Heart right ventricle (tissue), 16 donors: ENCODE data around the gene ALDH1L1. TPM values are rescaled to one million over a fixed set of nuclear protein-coding genes. Genes with fewer than 3 reads are reported as not detected.

Experiments used
- ATAC-seq, 8 donors: fragments of 200-7000 bp; cut with Tn5 transposase; one replicate each; pipeline ENCODE4 v1.9.1; 2020; ENCODE audit warnings: mild to moderate bottlenecking in 8 of 8, moderate library complexity in 8 of 8, moderate number of reproducible peaks in 1 of 8
- DNase-seq, 2 donors: peaks; one replicate each; pipeline ENCODE4 v3.0.0-alpha.2; 2020
- H3K27ac ChIP-seq, 10 donors: fragments of 200-600 bp; sonication (generic) in 2 of 10; one replicate each; pipeline versions ENCODE4 v1.5.0 to v1.8.0; 2020 to 2022; ENCODE audit warnings: mild to moderate bottlenecking in 3 of 10
- H3K27me3 ChIP-seq, 7 donors: fragments of 200-600 bp; one replicate each; pipeline ENCODE4 v1.8.0; 2021 to 2022; ENCODE audit warnings: mild to moderate bottlenecking in 2 of 7
- H3K36me3 ChIP-seq, 9 donors: fragments of 200-600 bp; sonication (generic) in 1 of 9; one replicate each; pipeline versions ENCODE4 v1.5.0 to v1.8.0; 2020 to 2022; ENCODE audit warnings: mild to moderate bottlenecking in 2 of 9
- H3K4me1 ChIP-seq, 9 donors: fragments of 200-600 bp; sonication (generic) in 1 of 9; one replicate each; pipeline versions ENCODE4 v1.5.0 to v1.8.0; 2020 to 2022; ENCODE audit warnings: mild to moderate bottlenecking in 4 of 9
- H3K4me3 ChIP-seq, 10 donors: fragments of 200-600 bp; sonication (generic) in 2 of 10; one replicate each; pipeline versions ENCODE4 v1.5.0 to v1.8.0; 2020 to 2022; ENCODE audit warnings: mild to moderate bottlenecking in 7 of 10, moderate library complexity in 2 of 10
- H3K9me3 ChIP-seq, 11 donors: fragments of 200-600 bp in 10 of 11; sonication (generic) in 2 of 11; one replicate each; pipeline versions ENCODE4 v1.5.0 to v1.8.0; 2013 to 2022; ENCODE audit warnings: mild to moderate bottlenecking in 2 of 11, control low read depth in 1 of 11, moderate library complexity in 1 of 11
- WGBS, 2 donors: extraction: QIAGEN DNeasy Blood & Tissue Kit; methylation state at CpG; one replicate each; pipeline ENCODE4 v1.1.7; 2013; ENCODE audit warnings: inconsistent platforms in 1 of 2; 5-methylcytosine and 5-hydroxymethylcytosine counted together
- intact Hi-C, 10 donors: fragments of 100-400 bp; cut with DNase I; formaldehyde crosslinking; loops; one replicate each; pipeline versions ENCODE4 v1.11.1 to v1.14.2; 2022
- polyA plus RNA-seq, 2 donors: library from polyadenylated mRNA; stranded (reverse); fragments of 200-250 nt; gene quantifications; one replicate each; pipeline ENCODE4 v1.2.3, GENCODE V29; 2013
- total RNA-seq, 10 donors: library from RNA; stranded (reverse); fragmentation: NEBNext Ultra II Directional in 3 of 10; extraction: Animal tissue kit (Norgen Biotek cat#: 25700) in 3 of 10; gene quantifications; one replicate each; pipeline versions ENCODE4 v1.2.1 to v1.2.4, GENCODE V29; 2021 to 2023
- TF ChIP-seq, protein P1 (sequence below), 9 donors: fragments of 200-600 bp; sonication (generic) in 2 of 9; IDR thresholded peaks; one replicate each; pipeline versions ENCODE4 v1.5.0 to v1.8.0; 2021 to 2022; ENCODE audit warnings: antibody characterized with exemption in 9 of 9, mild to moderate bottlenecking in 5 of 9, moderate library complexity in 1 of 9
- donor health status: Arrhythmogenic right ventricular cardiomyopathy.
- donor health status: ischemic (EF 13 %, LVEDD 7.1; RV severe dilation, severe dysfunction).
- donor health status: healthy with polysubstance abuse.
- donor health status: DM: no; HTN: yes; CAD: no.
- donor health status: DM: no; HTN: no; CAD: no.
- donor health status: ischemic (EF 25% LVEDD 6.9; RV normal size, moderate dysfunction).
- donor health status: ischemic (EF 25% LVEDD 5.7; RV mildly dilated, moderate dysfunction).
- donor health status: healthy.
- donor health status: DM: yes; HTN: yes; CAD: no.
- donor health status: Ischemic cardiomyopathy.
- donor health status: ischemic (EF 35%, LVEDD 5.7; RV mildly dilated, moderate dysfunction).
- donor health status: nonischemic (EF 11% LVEDD 7.7; RV severe dilation, severe dysfunction).
- donor health status: DM: yes; HTN: yes; CAD: no.
- donor health status: PGD.
- donor health status: ischemic (EF 29% LVEDD 5.4; RV normal size, mild dysfunction).
- donor health status: nonischemic (EF 23%, LVEDD 6.1; RV moderate dilation, normal function).

ALDH1L1 gene
- total and polyA plus RNA-seq, 12 donors, result 14.9 to 45.9 (median 31.7) TPM

DNA sequence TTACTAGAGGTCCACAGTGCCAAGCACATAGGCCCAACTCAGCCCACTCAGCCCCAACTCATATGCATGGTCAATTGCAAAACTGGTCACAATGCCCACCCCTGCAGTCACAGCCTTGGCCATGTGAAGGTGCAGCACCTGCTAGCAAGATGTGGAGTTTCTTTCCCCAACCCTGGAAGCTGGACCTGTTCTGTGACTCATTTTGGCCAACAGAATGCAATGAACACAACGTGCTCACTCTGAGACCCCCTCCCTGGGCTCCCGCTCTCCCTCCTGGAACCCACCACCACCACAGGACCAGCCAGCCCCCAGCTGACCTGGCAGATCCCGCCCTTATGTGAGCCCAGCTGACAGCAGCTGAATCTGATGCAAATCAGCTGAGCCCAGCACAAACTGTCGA lies 34.4 kb downstream of the ALDH1L1 start:
- intact Hi-C loops, result no loop called here
- Histone ChIP-seq H3K27ac (no peak overlapping the region), H3K27me3 (peaks cover 0 to 13% (median 0%) of the 10 kb centered on the region in 7 donors), H3K36me3 (no peaks in the 10 kb centered on the region), H3K9me3 (no peaks in the 10 kb centered on the region), H3K4me1 (no peaks in the 10 kb centered on the region), H3K4me3 (no peak overlapping the region)
- no peak for ATAC-seq
- TF ChIP-seq, protein P1, sequence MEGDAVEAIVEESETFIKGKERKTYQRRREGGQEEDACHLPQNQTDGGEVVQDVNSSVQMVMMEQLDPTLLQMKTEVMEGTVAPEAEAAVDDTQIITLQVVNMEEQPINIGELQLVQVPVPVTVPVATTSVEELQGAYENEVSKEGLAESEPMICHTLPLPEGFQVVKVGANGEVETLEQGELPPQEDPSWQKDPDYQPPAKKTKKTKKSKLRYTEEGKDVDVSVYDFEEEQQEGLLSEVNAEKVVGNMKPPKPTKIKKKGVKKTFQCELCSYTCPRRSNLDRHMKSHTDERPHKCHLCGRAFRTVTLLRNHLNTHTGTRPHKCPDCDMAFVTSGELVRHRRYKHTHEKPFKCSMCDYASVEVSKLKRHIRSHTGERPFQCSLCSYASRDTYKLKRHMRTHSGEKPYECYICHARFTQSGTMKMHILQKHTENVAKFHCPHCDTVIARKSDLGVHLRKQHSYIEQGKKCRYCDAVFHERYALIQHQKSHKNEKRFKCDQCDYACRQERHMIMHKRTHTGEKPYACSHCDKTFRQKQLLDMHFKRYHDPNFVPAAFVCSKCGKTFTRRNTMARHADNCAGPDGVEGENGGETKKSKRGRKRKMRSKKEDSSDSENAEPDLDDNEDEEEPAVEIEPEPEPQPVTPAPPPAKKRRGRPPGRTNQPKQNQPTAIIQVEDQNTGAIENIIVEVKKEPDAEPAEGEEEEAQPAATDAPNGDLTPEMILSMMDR (IDR thresholded peaks at IDR 0.05), result no peak
- 79 to 84% methylated on average over 4 of the region's 4 CpGs for WGBS, 2 donors
- peak in 1 of 2 donors; percentile 3 for DNase-seq

DNA sequence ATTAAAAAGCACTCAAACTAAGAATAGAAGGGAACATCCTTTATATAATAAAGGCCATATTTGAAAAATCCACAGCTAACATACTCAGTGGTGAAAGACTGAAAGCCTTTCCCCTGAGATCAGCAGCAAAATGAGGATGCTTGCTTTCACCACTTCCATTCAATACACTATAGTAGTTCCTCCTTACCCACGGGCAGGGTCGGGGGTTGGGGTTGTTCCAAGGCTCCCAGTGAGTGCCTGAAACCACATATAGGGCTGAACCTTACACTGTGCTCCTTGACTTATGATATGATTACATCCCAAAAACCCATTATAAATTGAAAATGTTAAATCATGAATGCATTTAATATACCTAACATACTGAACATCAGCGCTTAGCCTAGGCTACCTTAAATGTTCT lies 37.7 kb downstream of the ALDH1L1 start:
- TF ChIP-seq, protein P1 (IDR thresholded peaks at IDR 0.05), result no peak
- DNase-seq, result peak in 1 of 2 donors; percentile 1
- Histone ChIP-seq H3K4me1 (no peaks in the 10 kb centered on the region), H3K27me3 (peaks cover 0 to 36% (median 0%) of the 10 kb centered on the region in 7 donors), H3K4me3 (no peak overlapping the region), H3K9me3 (no peaks in the 10 kb centered on the region), H3K27ac (no peak overlapping the region), H3K36me3 (no peaks in the 10 kb centered on the region)
- ATAC-seq, result no peak
- intact Hi-C loops, result no loop called here
- WGBS, 2 donors, result 50 to 61% methylated on average over 3 of the region's 3 CpGs

DNA sequence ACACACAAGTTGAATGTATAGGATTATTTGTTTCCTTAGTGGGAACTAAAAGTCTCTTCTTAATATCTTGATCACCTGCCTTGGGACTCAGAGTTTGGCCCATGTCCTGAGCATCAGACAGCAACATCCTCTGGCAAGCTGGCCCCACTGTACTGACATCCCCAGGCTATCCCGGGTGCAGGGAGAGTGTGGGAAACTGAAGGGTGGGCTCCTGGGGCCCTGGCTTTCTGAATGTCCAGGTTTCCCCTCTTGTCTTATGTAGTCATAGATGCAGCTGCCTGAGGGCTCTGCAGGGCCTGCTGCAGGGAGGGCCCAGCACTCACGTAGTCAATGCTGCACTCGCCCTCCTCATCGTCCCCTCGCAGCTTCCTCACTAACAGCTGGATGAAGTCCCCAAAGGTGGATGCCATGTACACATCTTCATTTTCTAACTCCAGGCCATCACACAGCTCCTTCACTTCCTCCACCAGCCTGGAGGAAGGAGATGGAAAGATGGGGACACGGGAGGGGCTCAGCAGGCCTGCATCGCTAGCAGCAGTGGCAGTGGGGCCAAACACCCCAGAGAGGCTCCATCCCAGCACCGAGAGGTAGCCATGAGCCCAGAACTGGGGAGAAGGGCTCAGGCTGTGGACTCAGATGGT lies 42.8 kb downstream of the ALDH1L1 start:
- intact Hi-C loops, result loop anchor here in 3 of 10 donors (2.0 to 10.0 kb wide), 3 partner anchors 77 to 251 kb away; no protein-coding TSS in a partner anchor
- TF ChIP-seq, protein P1 (IDR thresholded peaks at IDR 0.05), result no peak
- no peaks in the 10 kb centered on the region for H3K9me3 ChIP-seq
- H3K4me3 ChIP-seq, result no peak overlapping the region
- H3K4me1 ChIP-seq, result peaks cover 0 to 5% (median 0%) of the 10 kb centered on the region in 9 donors
- no peak overlapping the region for H3K27ac ChIP-seq
- H3K36me3 ChIP-seq, result no peaks in the 10 kb centered on the region
- DNase-seq, result peak in 1 of 2 donors; percentile 1
- H3K27me3 ChIP-seq, result peaks cover 0 to 29% (median 0%) of the 10 kb centered on the region in 7 donors
- ATAC-seq, result no peak
- whole genome bisulfite sequencing, 2 donors, result 92 to 93% methylated on average over 8 of the region's 8 CpGs

DNA sequence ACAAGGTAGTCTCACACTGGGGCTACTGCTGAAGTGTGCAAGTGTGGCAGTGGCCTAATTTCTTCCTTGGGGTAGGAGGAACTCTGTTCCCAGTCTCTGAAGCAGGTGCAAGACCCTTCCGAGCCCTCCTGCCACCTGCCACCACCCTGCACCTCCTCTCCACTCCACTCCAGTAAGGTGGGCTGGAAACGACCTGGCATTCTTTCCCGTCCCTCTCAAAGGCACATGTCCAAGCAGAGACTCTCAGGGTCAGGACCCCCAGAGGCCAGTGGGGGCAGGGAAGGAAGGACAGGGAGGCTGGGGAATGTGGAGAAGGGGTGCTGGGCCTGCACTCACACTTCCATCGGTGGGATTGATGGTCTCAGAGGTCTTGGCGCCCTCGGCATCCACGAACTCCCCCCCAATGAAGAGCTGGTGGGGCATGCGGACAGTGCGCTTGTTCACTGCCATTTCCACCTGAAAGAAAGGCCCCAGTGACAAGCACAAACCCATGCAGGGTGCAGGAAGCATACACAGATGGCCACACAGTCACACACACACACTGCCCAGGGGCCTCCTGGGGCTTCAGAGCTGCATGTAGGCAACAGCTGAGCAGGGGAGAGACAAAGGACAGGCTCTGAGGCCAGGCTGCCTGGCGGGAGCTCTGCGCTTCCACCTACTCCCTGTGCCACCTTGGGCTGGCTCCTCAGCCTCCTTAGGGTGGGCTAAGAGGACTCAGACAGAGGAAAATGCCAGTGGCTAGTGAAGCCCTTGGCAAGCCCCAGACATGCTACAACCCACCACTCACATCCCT lies 43.8 kb downstream of the ALDH1L1 start:
- ATAC-seq (no peak), DNase-seq (no peak)
- intact Hi-C loops, result loop anchor here in 4 of 10 donors (1.0 to 10.0 kb wide), 4 partner anchors 78 to 253 kb away; no protein-coding TSS in a partner anchor
- no peak overlapping the region for H3K4me3 ChIP-seq
- no peak overlapping the region for H3K27ac ChIP-seq
- no peaks in the 10 kb centered on the region for H3K9me3 ChIP-seq
- H3K27me3 ChIP-seq, result peaks cover 0 to 25% (median 0%) of the 10 kb centered on the region in 7 donors
- TF ChIP-seq, protein P1 (IDR thresholded peaks at IDR 0.05), result no peak
- H3K36me3 ChIP-seq, result no peaks in the 10 kb centered on the region
- 86 to 92% methylated on average over 11 of the region's 11 CpGs for whole genome bisulfite sequencing, 2 donors
- peaks cover 0 to 5% (median 0%) of the 10 kb centered on the region in 9 donors for H3K4me1 ChIP-seq
